ENCODE results near the gene ASPG.
A peak's percentile ranks its signal among the peaks of the same experiment; 100 is the strongest.

The ASPG gene

GRCh38 chr14:104125011-104125410, 39.5 kb downstream of the ASPG start:
- Histone ChIP-seq H3K27me3 (ENCODE audit: insufficient read depth, low read length) (peaks cover 4% of the 10 kb centered on the region; the same call in 1 of the 2 replicates), H3K9ac (ENCODE audit: low read depth, low read length) (no peak overlapping the region), H3K27ac (ENCODE audit: low read depth, low read length) (no peak overlapping the region), H3K9me3 (ENCODE audit: insufficient read depth, low read depth, low read length) (peaks cover 32% of the 10 kb centered on the region), H3K4me3 (ENCODE audit: low read length) (no peak overlapping the region), H3K4me1 (ENCODE audit: insufficient read depth, low read length) (no peaks in the 10 kb centered on the region), H3K36me3 (ENCODE audit: insufficient read depth, low read length) (no peaks in the 10 kb centered on the region)
- WGBS = 87% methylated on average over 4 of the region's 4 CpGs

- H3K9ac ChIP-seq (ENCODE audit: low read depth, low read length) = no peak overlapping the region
- no peaks in the 10 kb centered on the region for H3K4me1 ChIP-seq (ENCODE audit: insufficient read depth, low read length)
- H3K27ac ChIP-seq (ENCODE audit: low read depth, low read length) = no peak overlapping the region
- no peak overlapping the region for H3K4me3 ChIP-seq (ENCODE audit: low read length)
- H3K27me3 ChIP-seq (ENCODE audit: insufficient read depth, low read length) = no peaks in the 10 kb centered on the region
- peaks cover 35% of the 10 kb centered on the region for H3K9me3 ChIP-seq (ENCODE audit: insufficient read depth, low read depth, low read length)
- H3K36me3 ChIP-seq (ENCODE audit: insufficient read depth, low read length) = no peaks in the 10 kb centered on the region
- WGBS = 96% methylated on average over 2 of the region's 2 CpGs
Measured at GRCh38 chr14:104126753-104127152, 41.3 kb downstream of the ASPG start.

- Histone ChIP-seq H3K4me1 (ENCODE audit: insufficient read depth, low read length) (no peaks in the 10 kb centered on the region), H3K36me3 (ENCODE audit: insufficient read depth, low read length) (no peaks in the 10 kb centered on the region), H3K9ac (ENCODE audit: low read depth, low read length) (no peak overlapping the region), H3K27ac (ENCODE audit: low read depth, low read length) (no peak overlapping the region), H3K9me3 (ENCODE audit: insufficient read depth, low read depth, low read length) (peaks cover 27% of the 10 kb centered on the region), H3K27me3 (ENCODE audit: insufficient read depth, low read length) (peaks cover 10% of the 10 kb centered on the region), H3K4me3 (ENCODE audit: low read length) (no peak overlapping the region)
- WGBS = 86% methylated on average over 1 of the region's 1 CpG
Measured at GRCh38 chr14:104128981-104129380, 43.5 kb downstream of the ASPG start.

GRCh38 chr14:104129556-104129955, 44.1 kb downstream of the ASPG start:
- H3K9me3 ChIP-seq (ENCODE audit: insufficient read depth, low read depth, low read length) = peaks cover 21% of the 10 kb centered on the region
- H3K27me3 ChIP-seq (ENCODE audit: insufficient read depth, low read length) = peaks cover 14% of the 10 kb centered on the region
- H3K27ac ChIP-seq (ENCODE audit: low read depth, low read length) = no peak overlapping the region
- H3K4me1 ChIP-seq (ENCODE audit: insufficient read depth, low read length) = no peaks in the 10 kb centered on the region; the same call in 1 of the 2 replicates
- H3K9ac ChIP-seq (ENCODE audit: low read depth, low read length) = no peak overlapping the region
- H3K36me3 ChIP-seq (ENCODE audit: insufficient read depth, low read length) = no peaks in the 10 kb centered on the region
- 89% methylated on average over 1 of the region's 1 CpG for WGBS
- no peak overlapping the region for H3K4me3 ChIP-seq (ENCODE audit: low read length)

GRCh38 chr14:104130974-104131651, 45.6 kb downstream of the ASPG start:
- no peak overlapping the region for H3K27ac ChIP-seq (ENCODE audit: low read depth, low read length)
- H3K9me3 ChIP-seq (ENCODE audit: insufficient read depth, low read depth, low read length) = peaks cover 17% of the 10 kb centered on the region
- no peaks in the 10 kb centered on the region for H3K36me3 ChIP-seq (ENCODE audit: insufficient read depth, low read length)
- 40% methylated on average over 11 of the region's 11 CpGs for WGBS
- no peak overlapping the region for H3K4me3 ChIP-seq (ENCODE audit: low read length)
- H3K9ac ChIP-seq (ENCODE audit: low read depth, low read length) = no peak overlapping the region
- H3K27me3 ChIP-seq (ENCODE audit: insufficient read depth, low read length) = peaks cover 29% of the 10 kb centered on the region
- no peaks in the 10 kb centered on the region; the same call in 1 of the 2 replicates for H3K4me1 ChIP-seq (ENCODE audit: insufficient read depth, low read length)

- 77% methylated on average over 23 of the region's 23 CpGs for WGBS
- Histone ChIP-seq H3K36me3 (ENCODE audit: insufficient read depth, low read length) (no peaks in the 10 kb centered on the region), H3K4me3 (ENCODE audit: low read length) (no peak overlapping the region), H3K27ac (ENCODE audit: low read depth, low read length) (no peak overlapping the region), H3K9ac (ENCODE audit: low read depth, low read length) (no peak overlapping the region), H3K27me3 (ENCODE audit: insufficient read depth, low read length) (peaks cover 39% of the 10 kb centered on the region), H3K4me1 (ENCODE audit: insufficient read depth, low read length) (no peaks in the 10 kb centered on the region; the same call in 1 of the 2 replicates), H3K9me3 (ENCODE audit: insufficient read depth, low read depth, low read length) (peaks cover 12% of the 10 kb centered on the region)
Measured at GRCh38 chr14:104131968-104132732, 46.6 kb downstream of the ASPG start.

GRCh38 chr14:104132981-104133380, 47.5 kb downstream of the ASPG start:
- no peaks in the 10 kb centered on the region for H3K36me3 ChIP-seq (ENCODE audit: insufficient read depth, low read length)
- H3K4me1 ChIP-seq (ENCODE audit: insufficient read depth, low read length) = no peaks in the 10 kb centered on the region; the same call in 1 of the 2 replicates
- H3K27ac ChIP-seq (ENCODE audit: low read depth, low read length) = no peak overlapping the region
- H3K4me3 ChIP-seq (ENCODE audit: low read length) = no peak overlapping the region
- peaks cover 47% of the 10 kb centered on the region for H3K27me3 ChIP-seq (ENCODE audit: insufficient read depth, low read length)
- no peak overlapping the region for H3K9ac ChIP-seq (ENCODE audit: low read depth, low read length)
- H3K9me3 ChIP-seq (ENCODE audit: insufficient read depth, low read depth, low read length) = peaks cover 12% of the 10 kb centered on the region
- WGBS = 42% methylated on average over 7 of the region's 7 CpGs

GRCh38 chr14:104133496-104133895, 48.0 kb downstream of the ASPG start:
- no peak overlapping the region for H3K4me3 ChIP-seq (ENCODE audit: low read length)
- H3K4me1 ChIP-seq (ENCODE audit: insufficient read depth, low read length) = no peaks in the 10 kb centered on the region; the same call in 1 of the 2 replicates
- H3K9me3 ChIP-seq (ENCODE audit: insufficient read depth, low read depth, low read length) = peaks cover 12% of the 10 kb centered on the region
- 92% methylated on average over 9 of the region's 9 CpGs for WGBS
- H3K27me3 ChIP-seq (ENCODE audit: insufficient read depth, low read length) = peaks cover 48% of the 10 kb centered on the region
- H3K36me3 ChIP-seq (ENCODE audit: insufficient read depth, low read length) = no peaks in the 10 kb centered on the region
- H3K27ac ChIP-seq (ENCODE audit: low read depth, low read length) = no peak overlapping the region
- H3K9ac ChIP-seq (ENCODE audit: low read depth, low read length) = no peak overlapping the region

- Histone ChIP-seq H3K27me3 (ENCODE audit: insufficient read depth, low read length) (peaks cover 51% of the 10 kb centered on the region), H3K27ac (ENCODE audit: low read depth, low read length) (no peak overlapping the region), H3K36me3 (ENCODE audit: insufficient read depth, low read length) (no peaks in the 10 kb centered on the region), H3K4me1 (ENCODE audit: insufficient read depth, low read length) (no peaks in the 10 kb centered on the region; the same call in 1 of the 2 replicates), H3K4me3 (ENCODE audit: low read length) (peak overlapping the region; percentile 56; the same call in 1 of the 2 replicates), H3K9ac (ENCODE audit: low read depth, low read length) (no peak overlapping the region), H3K9me3 (ENCODE audit: insufficient read depth, low read depth, low read length) (peaks cover 10% of the 10 kb centered on the region)
- WGBS = 84% methylated on average over 28 of the region's 31 CpGs
Measured at GRCh38 chr14:104134061-104134965, 48.8 kb downstream of the ASPG start.

- H3K27ac ChIP-seq (ENCODE audit: low read depth, low read length) = no peak overlapping the region
- WGBS = 3% methylated on average over 47 of the region's 47 CpGs
- H3K9ac ChIP-seq (ENCODE audit: low read depth, low read length) = peak overlapping the region; percentile 31; the same call in 1 of the 2 replicates
- H3K27me3 ChIP-seq (ENCODE audit: insufficient read depth, low read length) = peaks cover 51% of the 10 kb centered on the region
- peak overlapping the region; percentile 56 for H3K4me3 ChIP-seq (ENCODE audit: low read length)
- H3K36me3 ChIP-seq (ENCODE audit: insufficient read depth, low read length) = no peaks in the 10 kb centered on the region
- H3K9me3 ChIP-seq (ENCODE audit: insufficient read depth, low read depth, low read length) = no peaks in the 10 kb centered on the region
- H3K4me1 ChIP-seq (ENCODE audit: insufficient read depth, low read length) = peaks cover 3% of the 10 kb centered on the region
Measured at GRCh38 chr14:104135121-104135903, 49.8 kb downstream of the ASPG start.

Data from HUES64 (cell line).